GM23338 (cell line): ENCODE results near the gene FLYWCH1. TPM values are rescaled to one million over a fixed set of nuclear protein-coding genes. Genes with fewer than 3 reads are reported as not detected.

ENCODE experiments used
- ATAC-seq: fragments of 200-7000 bp; cut with Tn5 transposase; 3 replicates; pipeline ENCODE4 v1.9.1; 2020
- DNase-seq: peaks from one replicate; pipeline ENCODE4 v3.0.0-alpha.2; 2015; ENCODE audit warnings: low spot score
- H2AFZ ChIP-seq: fragments of 200-600 bp; sonication (generic); 2 replicates; pipeline ENCODE4 v1.8.0; 2016; ENCODE audit warnings: antibody characterized with exemption, mild to moderate bottlenecking, moderate library complexity
- H3F3A ChIP-seq: fragments of 200-600 bp; sonication (generic); replicated peaks from 2 replicates; pipeline ENCODE4 v1.8.0; 2017; ENCODE audit warnings: antibody characterized with exemption, mixed run types, low read depth
- H3K27ac ChIP-seq: fragments of 200-600 bp; sonication (generic); 2 replicates; pipeline ENCODE4 v1.6.1; 2016; ENCODE audit warnings: low read depth
- H3K27me3 ChIP-seq: fragments of 200-600 bp; sonication (generic); 2 replicates; pipeline ENCODE4 v1.8.0; 2016; ENCODE audit warnings: mild to moderate bottlenecking, mixed run types, moderate library complexity; ENCODE audit not compliant: insufficient read depth
- H3K36me3 ChIP-seq: fragments of 200-600 bp; sonication (generic); 2 replicates; pipeline ENCODE4 v1.8.0; 2016; ENCODE audit warnings: mild to moderate bottlenecking; ENCODE audit not compliant: insufficient read depth
- H3K4me1 ChIP-seq: fragments of 200-600 bp; sonication (generic); 2 replicates; pipeline ENCODE4 v1.8.0; 2016; ENCODE audit warnings: mild to moderate bottlenecking, moderate library complexity; ENCODE audit not compliant: insufficient read depth
- H3K4me2 ChIP-seq: fragments of 200-600 bp; sonication (generic); 2 replicates; pipeline ENCODE4 v1.7.1; 2017; ENCODE audit warnings: mixed run types
- H3K4me3 ChIP-seq: fragments of 200-600 bp; sonication (generic); 2 replicates; pipeline ENCODE4 v1.6.1; 2016; ENCODE audit warnings: mixed run types
- H3K79me2 ChIP-seq: fragments of 200-600 bp; sonication (generic); replicated peaks from 2 replicates; pipeline ENCODE4 v1.8.0; 2017; ENCODE audit warnings: mild to moderate bottlenecking; ENCODE audit not compliant: insufficient read depth
- H3K9me2 ChIP-seq: fragments of 200-600 bp; sonication (generic); 2 replicates; pipeline ENCODE4 v1.8.0; 2017; ENCODE audit not compliant: insufficient read depth
- H4K20me1 ChIP-seq: fragments of 200-600 bp; sonication (generic); replicated peaks from 2 replicates; pipeline ENCODE4 v1.8.0; 2017; ENCODE audit warnings: mild to moderate bottlenecking; ENCODE audit not compliant: insufficient read depth
- H3K27ac Mint-ChIP-seq: 2 replicates; pipeline ENCODE4 v1.8.0; 2020; ENCODE audit warnings: inconsistent platforms, mild to moderate bottlenecking, moderate library complexity, mixed read lengths
- H3K27me3 Mint-ChIP-seq: 3 replicates; pipeline ENCODE4 v1.8.0; 2022; ENCODE audit warnings: low read depth, mild to moderate bottlenecking, moderate library complexity, mixed read lengths, inconsistent platforms; ENCODE audit not compliant: insufficient read depth, poor library complexity
- H3K36me3 Mint-ChIP-seq: 3 replicates; pipeline ENCODE4 v1.8.0; 2021; ENCODE audit warnings: low read depth, mild to moderate bottlenecking, inconsistent platforms, moderate library complexity, mixed read lengths
- H3K4me1 Mint-ChIP-seq: 3 replicates; pipeline ENCODE4 v1.8.0; 2020; ENCODE audit warnings: mild to moderate bottlenecking, inconsistent platforms, mixed read lengths
- H3K4me3 Mint-ChIP-seq: 3 replicates; pipeline ENCODE4 v1.8.0; 2021; ENCODE audit warnings: moderate library complexity, mild to moderate bottlenecking, inconsistent platforms, mixed read lengths
- H3K9me3 Mint-ChIP-seq: 3 replicates; pipeline ENCODE4 v1.8.0; 2020; ENCODE audit warnings: moderate library complexity, mild to moderate bottlenecking, inconsistent platforms, mixed read lengths
- ETS1 ChIP-seq: IDR thresholded peaks from 2 replicates; pipeline ENCODE4 v1.6.1; 2016; ENCODE audit warnings: antibody characterized with exemption
- EZH2 ChIP-seq: fragments of 200-600 bp; sonication (generic); IDR thresholded peaks from one replicate; pipeline ENCODE4 v1.8.0; 2017; ENCODE audit warnings: antibody characterized with exemption, mild to moderate bottlenecking, low read depth; ENCODE audit not compliant: unreplicated experiment
- EZH2phosphoT487 ChIP-seq: fragments of 200-600 bp; sonication (generic); IDR thresholded peaks from one replicate; pipeline ENCODE4 v1.8.1; 2018; ENCODE audit warnings: antibody characterized with exemption; ENCODE audit not compliant: unreplicated experiment
- JUNB ChIP-seq: IDR thresholded peaks from one replicate; pipeline ENCODE4 v1.6.1; 2016; ENCODE audit warnings: antibody characterized with exemption; ENCODE audit not compliant: unreplicated experiment
- NANOG ChIP-seq: IDR thresholded peaks from 2 replicates; pipeline ENCODE4 v1.6.1; 2016; ENCODE audit warnings: antibody characterized with exemption, borderline replicate concordance
- REST ChIP-seq: IDR thresholded peaks from one replicate; pipeline ENCODE4 v1.6.1; 2018; ENCODE audit warnings: antibody characterized with exemption; ENCODE audit not compliant: unreplicated experiment
- ZNF331 ChIP-seq: fragments of 250-450 bp; sonication (Bioruptor Pico); IDR thresholded peaks from 2 replicates; pipeline ENCODE4 v1.5.0; 2020; ENCODE audit warnings: low read depth, mild to moderate bottlenecking, moderate library complexity
- polyA plus RNA-seq: library from polyadenylated mRNA; unstranded; fragments of >200 nt; fragmentation: Nextera tagmentation; extraction: Ambion mirVana; gene quantifications from 2 replicates; pipeline ENCODE4 v1.2.1, GENCODE V29; 2016
- total RNA-seq: library from RNA; depleted of rRNA; stranded (reverse); fragments of >200 nt; shearing (Covaris generic); gene quantifications from 2 replicates; pipeline ENCODE4 v1.2.3, GENCODE V29; 2014
- TF ChIP-seq, protein P1 (sequence below): fragments of 250-450 bp; sonication (Bioruptor Pico); IDR thresholded peaks from 2 replicates; pipeline ENCODE4 v1.5.0; 2020; ENCODE audit warnings: mild to moderate bottlenecking, moderate library complexity

The FLYWCH1 gene
- total and polyA plus RNA-seq, 2 experiments from 2014 or later = 6.0 to 29.3 TPM

- no peaks in the 10 kb centered on the region for H4K20me1 ChIP-seq
- no peaks in the 10 kb centered on the region for H3K36me3 ChIP-seq
- TF ChIP-seq ZNF331 (CRISPR knock-in tag) (no peak), NANOG (no peak), REST (no peak), EZH2 (no peak), EZH2phosphoT487 (no peak), ETS1 (no peak), JUNB (no peak)
- TF ChIP-seq, protein P1, sequence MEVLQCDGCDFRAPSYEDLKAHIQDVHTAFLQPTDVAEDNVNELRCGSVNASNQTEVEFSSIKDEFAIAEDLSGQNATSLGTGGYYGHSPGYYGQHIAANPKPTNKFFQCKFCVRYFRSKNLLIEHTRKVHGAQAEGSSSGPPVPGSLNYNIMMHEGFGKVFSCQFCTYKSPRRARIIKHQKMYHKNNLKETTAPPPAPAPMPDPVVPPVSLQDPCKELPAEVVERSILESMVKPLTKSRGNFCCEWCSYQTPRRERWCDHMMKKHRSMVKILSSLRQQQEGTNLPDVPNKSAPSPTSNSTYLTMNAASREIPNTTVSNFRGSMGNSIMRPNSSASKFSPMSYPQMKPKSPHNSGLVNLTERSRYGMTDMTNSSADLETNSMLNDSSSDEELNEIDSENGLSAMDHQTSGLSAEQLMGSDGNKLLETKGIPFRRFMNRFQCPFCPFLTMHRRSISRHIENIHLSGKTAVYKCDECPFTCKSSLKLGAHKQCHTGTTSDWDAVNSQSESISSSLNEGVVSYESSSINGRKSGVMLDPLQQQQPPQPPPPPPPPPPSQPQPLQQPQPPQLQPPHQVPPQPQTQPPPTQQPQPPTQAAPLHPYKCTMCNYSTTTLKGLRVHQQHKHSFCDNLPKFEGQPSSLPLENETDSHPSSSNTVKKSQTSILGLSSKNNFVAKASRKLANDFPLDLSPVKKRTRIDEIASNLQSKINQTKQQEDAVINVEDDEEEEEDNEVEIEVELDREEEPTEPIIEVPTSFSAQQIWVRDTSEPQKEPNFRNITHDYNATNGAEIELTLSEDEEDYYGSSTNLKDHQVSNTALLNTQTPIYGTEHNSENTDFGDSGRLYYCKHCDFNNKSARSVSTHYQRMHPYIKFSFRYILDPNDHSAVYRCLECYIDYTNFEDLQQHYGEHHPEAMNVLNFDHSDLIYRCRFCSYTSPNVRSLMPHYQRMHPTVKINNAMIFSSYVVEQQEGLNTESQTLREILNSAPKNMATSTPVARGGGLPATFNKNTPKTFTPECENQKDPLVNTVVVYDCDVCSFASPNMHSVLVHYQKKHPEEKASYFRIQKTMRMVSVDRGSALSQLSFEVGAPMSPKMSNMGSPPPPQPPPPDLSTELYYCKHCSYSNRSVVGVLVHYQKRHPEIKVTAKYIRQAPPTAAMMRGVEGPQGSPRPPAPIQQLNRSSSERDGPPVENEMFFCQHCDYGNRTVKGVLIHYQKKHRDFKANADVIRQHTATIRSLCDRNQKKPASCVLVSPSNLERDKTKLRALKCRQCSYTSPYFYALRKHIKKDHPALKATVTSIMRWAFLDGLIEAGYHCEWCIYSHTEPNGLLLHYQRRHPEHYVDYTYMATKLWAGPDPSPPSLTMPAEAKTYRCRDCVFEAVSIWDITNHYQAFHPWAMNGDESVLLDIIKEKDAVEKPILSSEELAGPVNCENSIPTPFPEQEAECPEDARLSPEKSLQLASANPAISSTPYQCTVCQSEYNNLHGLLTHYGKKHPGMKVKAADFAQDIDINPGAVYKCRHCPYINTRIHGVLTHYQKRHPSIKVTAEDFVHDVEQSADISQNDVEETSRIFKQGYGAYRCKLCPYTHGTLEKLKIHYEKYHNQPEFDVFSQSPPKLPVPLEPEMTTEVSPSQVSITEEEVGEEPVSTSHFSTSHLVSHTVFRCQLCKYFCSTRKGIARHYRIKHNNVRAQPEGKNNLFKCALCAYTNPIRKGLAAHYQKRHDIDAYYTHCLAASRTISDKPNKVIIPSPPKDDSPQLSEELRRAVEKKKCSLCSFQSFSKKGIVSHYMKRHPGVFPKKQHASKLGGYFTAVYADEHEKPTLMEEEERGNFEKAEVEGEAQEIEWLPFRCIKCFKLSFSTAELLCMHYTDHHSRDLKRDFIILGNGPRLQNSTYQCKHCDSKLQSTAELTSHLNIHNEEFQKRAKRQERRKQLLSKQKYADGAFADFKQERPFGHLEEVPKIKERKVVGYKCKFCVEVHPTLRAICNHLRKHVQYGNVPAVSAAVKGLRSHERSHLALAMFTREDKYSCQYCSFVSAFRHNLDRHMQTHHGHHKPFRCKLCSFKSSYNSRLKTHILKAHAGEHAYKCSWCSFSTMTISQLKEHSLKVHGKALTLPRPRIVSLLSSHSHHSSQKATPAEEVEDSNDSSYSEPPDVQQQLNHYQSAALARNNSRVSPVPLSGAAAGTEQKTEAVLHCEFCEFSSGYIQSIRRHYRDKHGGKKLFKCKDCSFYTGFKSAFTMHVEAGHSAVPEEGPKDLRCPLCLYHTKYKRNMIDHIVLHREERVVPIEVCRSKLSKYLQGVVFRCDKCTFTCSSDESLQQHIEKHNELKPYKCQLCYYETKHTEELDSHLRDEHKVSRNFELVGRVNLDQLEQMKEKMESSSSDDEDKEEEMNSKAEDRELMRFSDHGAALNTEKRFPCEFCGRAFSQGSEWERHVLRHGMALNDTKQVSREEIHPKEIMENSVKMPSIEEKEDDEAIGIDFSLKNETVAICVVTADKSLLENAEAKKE (CRISPR knock-in tag) = no peak
- DNase-seq (no peak), ATAC-seq (no peak)
- H3K9me3 Mint-ChIP-seq = peaks cover 2% of the 10 kb centered on the region; the same call in 2 of the 3 replicates
- no peak overlapping the region for H3K27ac ChIP-seq
- H3K4me3 Mint-ChIP-seq = no peak overlapping the region
- no peak overlapping the region for H3K27ac Mint-ChIP-seq
- H3K9me2 ChIP-seq = no peaks in the 10 kb centered on the region
- no peaks in the 10 kb centered on the region for H3K27me3 ChIP-seq
- no peak overlapping the region for H3K4me3 ChIP-seq
- no peaks in the 10 kb centered on the region for H3K79me2 ChIP-seq
- H3K4me1 Mint-ChIP-seq = peaks cover 42% of the 10 kb centered on the region
- peaks cover 32% of the 10 kb centered on the region for H3K4me1 ChIP-seq
- H2AFZ ChIP-seq = no peak overlapping the region
- no peak overlapping the region for H3K4me2 ChIP-seq
- H3K36me3 Mint-ChIP-seq = peaks cover 3% of the 10 kb centered on the region; the same call in 1 of the 3 replicates
- H3K27me3 Mint-ChIP-seq = peaks cover 11% of the 10 kb centered on the region
- H3F3A ChIP-seq = peaks cover 19% of the 10 kb centered on the region
Measured at GRCh38 chr16:2985462-2985861, 73.7 kb downstream of the FLYWCH1 start.
